H9 (cell line): ENCODE measurements around the gene RSL1D1. TPM values are rescaled to one million over a fixed set of nuclear protein-coding genes. Genes with fewer than 3 reads are reported as not detected.

Experiments used
- DNase-seq: peaks from one replicate; pipeline ENCODE4 v3.0.0-alpha.2; 2017
- H2AFZ ChIP-seq: one replicate; pipeline ENCODE4 v1.6.1; 2013; ENCODE audit warnings: mild to moderate bottlenecking, low read length, control low read depth, moderate library complexity
- H2AK5ac ChIP-seq: 2 replicates; pipeline ENCODE4 v1.6.1; 2013; ENCODE audit warnings: low read length, control low read depth, mixed read lengths; ENCODE audit not compliant: insufficient read length
- H2BK120ac ChIP-seq: one replicate; pipeline ENCODE4 v1.6.1; 2013; ENCODE audit warnings: low read depth, mild to moderate bottlenecking, low read length, control low read depth, inconsistent platforms; ENCODE audit not compliant: poor library complexity, severe bottlenecking
- H2BK12ac ChIP-seq: 2 replicates; pipeline ENCODE4 v1.6.1; 2013; ENCODE audit warnings: low read length, control low read depth, mixed read lengths, low read depth; ENCODE audit not compliant: insufficient read length
- H2BK15ac ChIP-seq: 2 replicates; pipeline ENCODE4 v1.6.1; 2013; ENCODE audit warnings: low read depth, low read length, control low read depth
- H2BK20ac ChIP-seq: one replicate; pipeline ENCODE4 v1.6.1; 2013; ENCODE audit warnings: low read depth, mild to moderate bottlenecking, low read length, control low read depth, inconsistent platforms; ENCODE audit not compliant: poor library complexity, severe bottlenecking
- H2BK5ac ChIP-seq: 2 replicates; pipeline ENCODE4 v1.6.1; 2013; ENCODE audit warnings: low read length, control low read depth, mixed read lengths; ENCODE audit not compliant: insufficient read length
- H3K14ac ChIP-seq: 2 replicates; pipeline ENCODE4 v1.6.1; 2013; ENCODE audit warnings: low read length, control low read depth; ENCODE audit not compliant: insufficient read depth
- H3K18ac ChIP-seq: 2 replicates; pipeline ENCODE4 v1.6.1; 2013; ENCODE audit warnings: low read depth, mild to moderate bottlenecking, mixed read lengths, low read length, control low read depth; ENCODE audit not compliant: insufficient read length
- H3K23ac ChIP-seq: 2 replicates; pipeline ENCODE4 v1.6.1; 2013; ENCODE audit warnings: low read length, control low read depth, mixed read lengths, low read depth; ENCODE audit not compliant: insufficient read length
- H3K23me2 ChIP-seq: 2 replicates; pipeline ENCODE4 v1.6.1; 2013; ENCODE audit warnings: low read depth, mild to moderate bottlenecking, mixed read lengths, low read length, control low read depth; ENCODE audit not compliant: insufficient read length, poor library complexity, severe bottlenecking
- H3K27ac ChIP-seq: 2 replicates; pipeline ENCODE4 v1.5.1; 2013; ENCODE audit warnings: low read length, control low read depth, mixed read lengths, low read depth; ENCODE audit not compliant: insufficient read length
- H3K27me3 ChIP-seq: 2 replicates; pipeline ENCODE4 v1.6.1; 2013; ENCODE audit warnings: low read length, control low read depth, inconsistent platforms; ENCODE audit not compliant: insufficient read depth
- H3K4ac ChIP-seq: 2 replicates; pipeline ENCODE4 v1.6.1; 2013; ENCODE audit warnings: low read depth, mild to moderate bottlenecking, control low read depth, inconsistent platforms, low read length, moderate library complexity
- H3K4me1 ChIP-seq: 2 replicates; pipeline ENCODE4 v1.6.1; 2013; ENCODE audit warnings: low read length, control low read depth, inconsistent platforms; ENCODE audit not compliant: insufficient read depth
- H3K4me2 ChIP-seq: 2 replicates; pipeline ENCODE4 v1.6.1; 2013; ENCODE audit warnings: low read length, control low read depth, mixed read lengths; ENCODE audit not compliant: insufficient read length, insufficient read depth
- H3K56ac ChIP-seq: 2 replicates; pipeline ENCODE4 v1.6.1; 2013; ENCODE audit warnings: low read depth, mild to moderate bottlenecking, mixed read lengths, low read length, control low read depth; ENCODE audit not compliant: insufficient read length
- H3K79me1 ChIP-seq: 2 replicates; pipeline ENCODE4 v1.6.1; 2013; ENCODE audit warnings: low read depth, mild to moderate bottlenecking, moderate library complexity, low read length, control low read depth, inconsistent platforms; ENCODE audit not compliant: insufficient read depth, poor library complexity, severe bottlenecking
- H3K79me2 ChIP-seq: 2 replicates; pipeline ENCODE4 v1.6.1; 2013; ENCODE audit warnings: low read length, control low read depth, inconsistent platforms; ENCODE audit not compliant: insufficient read depth
- H3K9ac ChIP-seq: 2 replicates; pipeline ENCODE4 v1.6.1; 2013; ENCODE audit warnings: low read length, control low read depth, mixed read lengths; ENCODE audit not compliant: insufficient read length; ENCODE audit errors: extremely low read depth
- H3K9me3 ChIP-seq: one replicate; pipeline ENCODE4 v1.6.1; 2013; ENCODE audit warnings: low read depth, low read length, inconsistent platforms; ENCODE audit not compliant: control insufficient read depth
- H3T11ph ChIP-seq: one replicate; pipeline ENCODE4 v1.6.1; 2013; ENCODE audit warnings: mild to moderate bottlenecking, low read length, control low read depth, inconsistent platforms
- H4K20me1 ChIP-seq: one replicate; pipeline ENCODE4 v1.6.1; 2013; ENCODE audit not compliant: control insufficient read depth, insufficient read length, insufficient read depth
- H4K5ac ChIP-seq: 2 replicates; pipeline ENCODE4 v1.6.1; 2013; ENCODE audit warnings: low read depth, mild to moderate bottlenecking, mixed read lengths, low read length, control low read depth; ENCODE audit not compliant: insufficient read length
- H4K8ac ChIP-seq: replicated peaks from 2 replicates; pipeline ENCODE4 v1.6.1; 2013; ENCODE audit warnings: low read length, control low read depth, mixed read lengths, low read depth; ENCODE audit not compliant: insufficient read length
- H4K91ac ChIP-seq: 2 replicates; pipeline ENCODE4 v1.6.1; 2013; ENCODE audit warnings: low read depth, mild to moderate bottlenecking, moderate library complexity, mixed read lengths, low read length, control low read depth; ENCODE audit not compliant: insufficient read length
- H3K27ac Mint-ChIP-seq, 3 experiments: 2 replicates in 2 of 3; 3 replicates in 1 of 3; pipeline ENCODE4 v1.8.0; 2020 to 2021; ENCODE audit warnings: mixed read lengths in 3 of 3, mild to moderate bottlenecking in 1 of 3, moderate library complexity in 1 of 3
- H3K27me3 Mint-ChIP-seq: 2 replicates; pipeline ENCODE4 v1.8.0; 2021; ENCODE audit warnings: low read depth, mild to moderate bottlenecking, moderate library complexity, mixed read lengths
- H3K36me3 Mint-ChIP-seq, 3 experiments: 2 replicates in 2 of 3; 3 replicates in 1 of 3; pipeline ENCODE4 v1.8.0; 2020 to 2021; ENCODE audit warnings: low read depth in 3 of 3, mixed read lengths in 3 of 3; ENCODE audit not compliant: insufficient read depth in 1 of 3
- H3K4me1 Mint-ChIP-seq, 2 experiments: 2 replicates each; pipeline ENCODE4 v1.8.0; 2020; ENCODE audit warnings: mixed read lengths in 2 of 2
- H3K4me3 Mint-ChIP-seq, 2 experiments: 2 replicates in 1 of 2; 3 replicates in 1 of 2; pipeline ENCODE4 v1.8.0; 2020 to 2021; ENCODE audit warnings: mild to moderate bottlenecking in 2 of 2, mixed read lengths in 2 of 2, moderate library complexity in 1 of 2
- H3K9me3 Mint-ChIP-seq, 2 experiments: 2 replicates in 1 of 2; 3 replicates in 1 of 2; pipeline ENCODE4 v1.8.0; 2020; ENCODE audit warnings: mild to moderate bottlenecking in 2 of 2, mixed read lengths in 2 of 2, moderate library complexity in 1 of 2
- WGBS: extraction: QIAGEN DNeasy Blood & Tissue Kit; methylation state at CpG from one replicate; pipeline ENCODE4 v1.1.7; 2013; ENCODE audit warnings: missing lambda C conversion rate, low lambda C conversion rate, mixed read lengths; ENCODE audit not compliant: insufficient read length; ENCODE audit errors: extremely low coverage; 5-methylcytosine and 5-hydroxymethylcytosine counted together
- total RNA-seq: library from RNA; stranded (reverse); gene quantifications from 2 replicates; pipeline ENCODE4 v1.2.1, GENCODE V29; 2021
- TF ChIP-seq, protein P1 (sequence below): fragments of 200-600 bp; sonication (generic); conservative IDR thresholded peaks from 3 replicates; pipeline ENCODE4 v1.8.0; 2021; ENCODE audit warnings: antibody characterized with exemption, mild to moderate bottlenecking

RSL1D1 gene
- total RNA-seq, 1 experiment from 2014 or later = 334 TPM

DNA sequence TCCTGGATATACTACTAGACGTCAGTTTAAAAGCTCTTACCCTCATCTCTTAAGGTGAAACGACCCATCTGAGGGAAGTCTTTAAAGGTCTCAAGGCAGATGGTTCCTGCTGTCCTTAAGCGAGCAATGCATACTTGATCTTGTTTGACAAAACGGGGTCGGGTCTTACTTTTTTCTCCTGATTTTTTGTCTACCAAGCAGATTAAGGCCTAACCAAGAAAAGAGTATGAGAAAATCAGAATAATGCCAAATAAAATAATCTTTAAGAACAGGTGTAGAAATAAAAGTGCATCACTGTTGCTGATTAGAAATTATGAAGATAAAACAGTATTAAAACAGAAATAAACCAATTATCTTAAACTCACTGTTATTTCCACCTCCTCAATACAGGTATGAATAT is 24.4 kb upstream of the RSL1D1 start:
- Histone ChIP-seq H4K91ac (no peak overlapping the region), H3K27me3 (no peaks in the 10 kb centered on the region), H3K4me1 (no peaks in the 10 kb centered on the region), H4K8ac (no peak overlapping the region), H2BK12ac (no peak overlapping the region), H2AFZ (no peak overlapping the region), H3K79me2 (no peaks in the 10 kb centered on the region), H2BK15ac (no peak overlapping the region), H3T11ph (no peak overlapping the region), H2AK5ac (no peak overlapping the region), H3K27ac (no peak overlapping the region), H3K18ac (no peak overlapping the region), H3K14ac (no peak overlapping the region), H3K4ac (no peak overlapping the region), H2BK5ac (no peak overlapping the region), H3K79me1 (no peaks in the 10 kb centered on the region), H2BK20ac (no peak overlapping the region), H3K9me3 (no peaks in the 10 kb centered on the region), H3K9ac (no peak overlapping the region), H4K5ac (no peak overlapping the region), H3K56ac (no peak overlapping the region), H2BK120ac (no peak overlapping the region), H3K23ac (no peak overlapping the region), H4K20me1 (no peaks in the 10 kb centered on the region), H3K4me2 (no peak overlapping the region), H3K23me2 (no peaks in the 10 kb centered on the region)
- DNase-seq = no peak
- no CpG with 5 or more reads among the region's 5 CpGs for WGBS
- peaks cover 0 to 7% of the 10 kb centered on the region in 2 experiments; a peak in 2 of 4 replicates for H3K4me1 Mint-ChIP-seq
- no peak overlapping the region for H3K27ac Mint-ChIP-seq
- H3K27me3 Mint-ChIP-seq = no peaks in the 10 kb centered on the region
- H3K36me3 Mint-ChIP-seq = peaks cover 33 to 74% (median 52%) of the 10 kb centered on the region in 3 experiments
- no peak overlapping the region for H3K4me3 Mint-ChIP-seq
- no peaks in the 10 kb centered on the region for H3K9me3 Mint-ChIP-seq
- TF ChIP-seq, protein P1, sequence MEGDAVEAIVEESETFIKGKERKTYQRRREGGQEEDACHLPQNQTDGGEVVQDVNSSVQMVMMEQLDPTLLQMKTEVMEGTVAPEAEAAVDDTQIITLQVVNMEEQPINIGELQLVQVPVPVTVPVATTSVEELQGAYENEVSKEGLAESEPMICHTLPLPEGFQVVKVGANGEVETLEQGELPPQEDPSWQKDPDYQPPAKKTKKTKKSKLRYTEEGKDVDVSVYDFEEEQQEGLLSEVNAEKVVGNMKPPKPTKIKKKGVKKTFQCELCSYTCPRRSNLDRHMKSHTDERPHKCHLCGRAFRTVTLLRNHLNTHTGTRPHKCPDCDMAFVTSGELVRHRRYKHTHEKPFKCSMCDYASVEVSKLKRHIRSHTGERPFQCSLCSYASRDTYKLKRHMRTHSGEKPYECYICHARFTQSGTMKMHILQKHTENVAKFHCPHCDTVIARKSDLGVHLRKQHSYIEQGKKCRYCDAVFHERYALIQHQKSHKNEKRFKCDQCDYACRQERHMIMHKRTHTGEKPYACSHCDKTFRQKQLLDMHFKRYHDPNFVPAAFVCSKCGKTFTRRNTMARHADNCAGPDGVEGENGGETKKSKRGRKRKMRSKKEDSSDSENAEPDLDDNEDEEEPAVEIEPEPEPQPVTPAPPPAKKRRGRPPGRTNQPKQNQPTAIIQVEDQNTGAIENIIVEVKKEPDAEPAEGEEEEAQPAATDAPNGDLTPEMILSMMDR = no peak
